NCI-H146 treated with DMSO at 0.1 percent for 48 hours (cell line): ENCODE results near the gene PARK7.

Source experiments
- DNase-seq: peaks from one replicate; lab custom pipeline; 2025; ENCODE audit not compliant: unreplicated experiment; lab: John Stamatoyannopoulos, UW

The PARK7 gene

GRCh38 chr1:7980984-7981383 lies 19.5 kb downstream of the PARK7 start:
- no peak for DNase-seq

DNA sequence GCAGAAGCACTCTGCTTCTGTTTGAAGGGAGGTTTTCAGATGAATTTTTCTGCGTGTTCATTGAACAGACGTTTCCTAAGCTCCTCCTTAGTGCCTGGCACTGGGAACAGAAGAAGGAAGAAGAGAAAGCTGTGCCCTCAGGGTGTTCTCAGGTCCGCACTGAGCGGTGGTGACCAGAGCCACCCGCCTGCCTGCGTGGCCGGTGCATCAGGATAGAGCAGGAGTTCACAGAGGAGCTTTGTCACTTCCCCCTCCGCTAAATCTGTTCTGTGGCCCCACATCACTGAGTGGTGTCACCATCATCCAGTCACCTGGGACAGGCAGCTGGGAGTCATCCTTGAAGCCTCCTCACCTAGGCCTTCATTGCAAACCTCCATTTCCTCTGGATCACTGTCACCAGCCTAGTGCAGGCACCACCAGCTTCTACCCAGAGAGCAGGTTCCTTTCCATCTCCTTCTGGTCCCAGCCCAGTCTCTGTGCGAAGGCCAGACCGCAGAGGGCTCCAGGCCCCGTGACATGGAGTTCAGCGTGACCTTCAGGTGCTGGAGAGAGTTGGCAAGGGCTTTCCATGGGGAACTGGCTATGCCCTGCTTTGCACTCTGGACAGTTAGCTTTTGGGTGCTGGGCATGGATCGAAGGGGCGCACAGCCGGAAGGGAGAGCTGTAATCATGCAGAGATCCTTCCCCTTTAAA lies 21.7 kb downstream of the PARK7 start:
- DNase-seq = no peak

DNA sequence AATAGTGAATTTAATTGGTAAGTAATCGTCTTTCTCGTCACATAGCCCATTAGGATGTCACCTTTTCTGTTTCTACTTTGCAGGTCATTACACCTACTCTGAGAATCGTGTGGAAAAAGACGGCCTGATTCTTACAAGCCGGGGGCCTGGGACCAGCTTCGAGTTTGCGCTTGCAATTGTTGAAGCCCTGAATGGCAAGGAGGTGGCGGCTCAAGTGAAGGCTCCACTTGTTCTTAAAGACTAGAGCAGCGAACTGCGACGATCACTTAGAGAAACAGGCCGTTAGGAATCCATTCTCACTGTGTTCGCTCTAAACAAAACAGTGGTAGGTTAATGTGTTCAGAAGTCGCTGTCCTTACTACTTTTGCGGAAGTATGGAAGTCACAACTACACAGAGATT lies 23.3 kb downstream of the PARK7 start:
- no peak for DNase-seq

- no peak for DNase-seq
Observed at GRCh38 chr1:7985851-7986612, 24.5 kb downstream of the PARK7 start.

- DNase-seq = no peak
Observed at GRCh38 chr1:7987528-7987927, 26.0 kb downstream of the PARK7 start.

DNA sequence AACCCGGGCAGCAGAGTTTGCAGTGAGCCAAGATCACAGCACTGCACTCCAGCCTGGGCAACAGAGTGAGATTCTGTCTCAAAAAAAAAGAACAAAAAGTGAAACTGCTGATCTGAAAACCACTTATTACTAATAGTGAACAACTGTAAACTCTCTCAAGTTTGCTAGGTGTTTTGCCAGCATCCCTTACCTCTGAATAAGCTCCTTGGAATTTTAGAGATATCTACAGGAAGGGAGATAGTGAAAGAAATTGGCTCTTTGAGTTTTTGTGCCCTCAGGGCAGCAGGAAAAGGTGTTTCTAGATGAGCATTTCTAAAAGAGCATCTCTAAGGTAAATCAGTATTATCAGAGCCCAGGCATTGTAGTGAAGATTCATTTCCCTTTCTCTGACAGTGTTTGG lies 27.1 kb downstream of the PARK7 start:
- no peak for DNase-seq

- no peak for DNase-seq
Observed at GRCh38 chr1:7989762-7990428, 28.4 kb downstream of the PARK7 start.

DNA sequence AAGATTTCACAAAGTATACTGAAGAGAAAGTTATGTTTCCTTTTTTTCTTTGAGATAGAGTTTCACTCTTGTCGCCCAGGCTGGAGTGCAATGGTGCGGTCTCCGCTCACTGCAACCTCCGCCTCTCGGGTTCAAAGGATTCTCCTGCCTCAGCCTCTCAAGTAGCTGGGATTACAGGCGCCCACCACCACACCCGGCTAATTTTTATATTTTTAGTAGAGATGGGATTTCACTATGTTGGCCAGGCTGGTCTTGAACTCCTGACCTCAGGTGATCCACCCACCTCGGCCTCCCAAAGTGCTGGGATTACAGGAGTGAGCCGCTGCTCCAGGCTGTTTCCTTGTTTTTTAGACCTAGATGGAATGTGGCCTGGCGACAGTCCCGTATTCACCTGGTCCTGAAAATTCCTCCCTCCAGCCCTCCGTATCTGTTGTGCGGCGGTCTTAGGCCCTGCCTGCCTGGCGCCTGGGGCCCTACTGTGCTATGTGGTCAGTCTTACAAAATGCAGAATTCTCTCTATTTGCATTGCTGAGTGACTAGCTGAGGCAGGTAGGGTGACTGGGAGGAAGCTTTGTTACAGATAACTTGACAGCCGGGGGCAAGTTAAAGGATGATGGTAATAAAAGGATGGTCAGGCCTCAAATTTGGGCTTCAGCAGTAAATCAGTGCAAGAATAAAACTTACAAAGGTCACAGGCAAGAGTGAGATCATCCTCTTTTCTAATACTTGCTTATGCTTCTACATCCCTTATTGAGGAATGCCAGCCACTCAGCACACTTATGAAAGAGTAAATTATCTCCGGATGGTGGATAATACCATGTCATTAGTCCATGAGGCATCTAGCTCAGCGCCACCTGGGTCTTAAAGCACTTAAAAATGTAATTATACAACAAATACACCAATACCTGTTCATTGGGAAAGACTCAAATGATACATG lies 30.3 kb downstream of the PARK7 start:
- DNase-seq = no peak

DNA sequence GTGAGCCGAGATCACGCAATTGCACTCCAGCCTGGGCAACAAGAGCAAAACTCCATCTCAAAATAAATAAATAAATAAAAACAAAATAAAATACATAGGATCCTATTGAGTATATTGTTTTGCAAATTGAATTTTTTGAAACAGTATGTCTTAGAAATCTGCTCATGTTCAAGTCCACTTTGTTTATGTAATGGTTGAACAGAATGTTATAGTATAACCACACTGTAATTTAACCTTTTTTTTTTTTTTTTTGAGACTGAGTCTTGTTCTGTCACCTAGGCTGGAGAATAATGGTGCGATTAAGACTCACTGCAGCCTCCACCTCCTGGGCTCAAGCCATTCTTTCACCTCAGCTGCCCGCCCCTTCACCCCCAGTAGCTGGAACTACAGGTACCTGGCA lies 31.4 kb downstream of the PARK7 start:
- DNase-seq = no peak

GRCh38 chr1:7993593-7994479 lies 32.3 kb downstream of the PARK7 start:
- DNase-seq = no peak

DNA sequence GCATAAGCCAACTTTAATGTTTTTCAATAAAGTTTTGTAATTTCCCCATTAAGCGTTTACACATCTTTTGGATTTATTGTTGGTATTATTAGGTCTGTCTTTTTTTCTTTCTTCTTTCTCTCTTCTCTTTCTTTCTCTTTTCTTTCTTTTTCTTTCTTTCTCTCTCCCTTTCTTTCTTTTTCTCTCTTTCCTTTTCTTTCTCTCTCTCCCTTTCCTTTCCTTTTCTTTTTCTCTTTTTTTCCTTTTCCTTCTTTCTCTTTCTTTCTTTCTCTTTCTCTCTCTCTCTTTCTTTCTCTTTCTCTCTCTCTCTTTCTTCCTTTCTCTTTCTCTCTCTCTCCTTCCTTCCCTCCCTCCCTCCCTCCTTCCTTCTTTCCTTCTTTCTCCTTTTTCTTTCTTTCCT lies 33.3 kb downstream of the PARK7 start:
- DNase-seq = no peak

- no peak for DNase-seq
Observed at GRCh38 chr1:7995437-7995836, 33.9 kb downstream of the PARK7 start.

DNA sequence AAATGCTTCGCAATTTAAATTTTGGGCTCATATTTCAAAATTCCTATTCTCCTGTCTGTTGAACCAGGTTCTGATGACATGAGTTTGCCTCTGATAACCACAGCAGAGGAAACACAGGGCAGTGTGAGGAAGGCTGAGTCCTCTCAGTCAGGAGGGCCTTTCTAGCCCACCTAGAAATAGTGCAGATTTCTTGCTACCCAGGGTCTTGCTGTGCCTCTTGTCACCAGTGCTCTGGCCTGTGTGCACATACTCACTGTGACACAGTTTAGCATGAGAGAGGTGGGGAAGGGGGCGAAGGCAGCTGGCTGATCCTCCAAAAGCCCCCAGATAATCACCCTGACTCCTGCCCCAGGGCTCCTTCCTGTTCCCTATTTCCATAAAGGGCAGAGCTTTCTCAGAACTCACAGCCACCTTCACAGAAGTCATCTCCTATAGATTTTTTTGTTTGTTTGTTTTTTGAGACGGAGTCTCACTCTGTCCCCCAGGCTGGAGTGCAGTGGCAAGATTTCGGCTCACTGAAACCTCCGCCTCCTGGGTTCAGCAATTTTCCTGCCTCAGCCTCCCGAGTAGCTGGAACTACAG lies 40.9 kb downstream of the PARK7 start:
- no peak for DNase-seq

- no peak for DNase-seq
Observed at GRCh38 chr1:8002921-8003320, 41.4 kb downstream of the PARK7 start.

DNA sequence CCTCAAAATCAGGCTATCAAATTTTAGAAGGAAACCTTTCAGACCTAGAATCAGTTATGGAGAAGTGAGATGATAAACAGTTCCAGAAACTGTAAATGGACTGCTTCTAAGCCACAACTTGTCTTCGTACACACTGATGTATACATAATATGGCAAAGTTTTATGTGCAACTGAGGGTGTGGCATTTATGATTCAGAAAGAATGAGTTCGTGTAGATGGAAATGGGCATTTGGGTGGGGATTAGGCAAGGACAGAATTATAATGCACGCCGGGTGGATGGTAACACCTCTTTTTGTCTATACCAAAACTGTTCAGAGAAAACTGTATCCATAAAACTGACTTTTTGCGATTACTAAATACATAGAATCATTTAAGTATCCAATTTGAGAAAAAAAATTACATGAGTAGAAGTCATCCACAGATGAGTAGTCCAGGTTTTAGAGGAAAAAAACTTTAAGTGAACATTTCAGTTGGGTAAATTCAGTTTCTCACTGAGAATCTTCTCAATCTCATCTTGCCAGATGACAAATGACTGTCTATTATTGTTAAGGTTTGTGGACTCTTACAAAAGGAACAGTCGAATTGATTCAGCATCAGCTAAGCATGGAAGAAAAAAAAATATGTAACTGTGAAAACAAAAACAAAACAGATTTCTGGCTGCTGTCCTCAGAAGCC lies 42.1 kb downstream of the PARK7 start:
- DNase-seq = no peak

DNA sequence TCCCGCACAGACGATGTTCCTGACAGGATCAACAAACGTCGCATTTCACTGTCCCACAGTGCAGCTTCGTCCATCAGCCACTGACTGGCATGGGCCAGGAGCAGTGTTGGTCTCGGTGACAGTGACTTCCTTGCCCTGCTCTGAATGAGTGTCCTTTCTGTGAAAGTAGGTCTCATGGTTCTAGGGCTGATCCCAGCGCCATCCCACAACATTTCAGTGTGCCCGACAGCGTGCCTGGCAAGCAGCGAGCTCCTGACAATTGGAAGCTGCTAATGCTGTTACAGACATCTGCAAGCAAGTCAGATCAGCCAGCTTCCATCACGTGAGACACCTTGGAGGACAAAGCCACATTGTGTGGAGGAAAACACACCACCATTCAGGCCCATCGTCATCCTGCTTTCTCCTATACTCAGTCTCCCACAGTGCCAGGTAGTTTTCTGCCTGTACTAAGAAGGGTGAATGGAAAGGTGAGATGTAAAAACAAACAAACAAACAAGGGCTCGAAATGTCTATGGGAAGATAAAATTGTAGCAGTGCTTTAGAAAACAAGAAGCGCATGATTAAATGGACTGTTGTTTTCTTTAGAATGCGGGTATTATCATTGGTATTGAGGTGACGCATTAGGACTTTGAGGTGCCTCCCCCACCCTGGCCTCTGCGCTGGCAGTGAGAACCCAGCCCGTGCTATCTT lies 42.7 kb downstream of the PARK7 start:
- no peak for DNase-seq

- DNase-seq = peak; percentile 53
Observed at GRCh38 chr1:8004803-8005573, 43.5 kb downstream of the PARK7 start.
